GM12878 (cell line): Measurements from ENCODE around the gene FAM24B. TPM values are rescaled to one million over a fixed set of nuclear protein-coding genes. Genes with fewer than 3 reads are reported as not detected.

Experiments used
- ATAC-seq: fragments of 200-7000 bp; cut with Tn5 transposase; 3 replicates; pipeline ENCODE4 v1.9.1; 2020; ENCODE audit warnings: mild to moderate bottlenecking, moderate library complexity
- BruUV-seq: library from RNA; stranded (reverse); fragments of 400-500 nt; replicated peaks from 2 replicates; lab custom pipeline; 2021; lab: Mats Ljungman, UMichigan
- CTCF ChIA-PET: fragments of 300-600 bp; sonication (Branson Sonifier 250); formaldehyde crosslinking; extraction: SDS; loops from one replicate; lab custom pipeline; 2021; ENCODE audit warnings: inconsistent platforms; lab: Yijun Ruan, JAX
- POLR2A ChIA-PET: fragments of 350-600 bp; formaldehyde crosslinking; extraction: SDS; loops from one replicate; lab custom pipeline; 2021; ENCODE audit warnings: inconsistent platforms; lab: Charles Lee
- RAD21 ChIA-PET: fragments of 300-600 bp; sonication (Branson Sonifier 250); formaldehyde crosslinking; loops from one replicate; lab custom pipeline; 2023; ENCODE audit warnings: antibody characterized with exemption; ENCODE audit not compliant: unreplicated experiment; lab: Charles Lee
- SMC1A ChIA-PET: fragments of 300-600 bp; sonication (Branson Sonifier 250); formaldehyde crosslinking; loops from one replicate; lab custom pipeline; 2023; ENCODE audit not compliant: unreplicated experiment, uncharacterized antibody; lab: Charles Lee
- DNase-seq: peaks from one replicate; pipeline ENCODE4 v3.0.0-alpha.2; 2011; ENCODE audit warnings: low read depth, low spot score
- FAIRE-seq: peaks from 3 replicates; lab custom pipeline; 2011; peaks lifted over from hg19 to GRCh38; lab: Jason Lieb, UNC
- H2AFZ ChIP-seq: 2 replicates; pipeline ENCODE4 v1.6.0; 2011; ENCODE audit warnings: low read depth, low read length, control low read depth; ENCODE audit not compliant: control insufficient read depth
- H3K27ac ChIP-seq: 2 replicates; pipeline ENCODE4 v1.5.1; 2011; ENCODE audit warnings: control low read depth; ENCODE audit not compliant: control insufficient read depth, insufficient read depth
- H3K27me3 ChIP-seq, 2 experiments: replicated peaks in 1 of 2; 2 replicates each; pipeline versions ENCODE4 v1.6.0 to v1.6.1; 2011; ENCODE audit warnings: low read length in 1 of 2; ENCODE audit not compliant: control insufficient read depth in 2 of 2, insufficient read depth in 2 of 2
- H3K36me3 ChIP-seq, 2 experiments: 2 replicates each; pipeline ENCODE4 v1.5.1; 2011; ENCODE audit warnings: low read length in 1 of 2; ENCODE audit not compliant: control insufficient read depth in 2 of 2, insufficient read depth in 2 of 2
- H3K4me1 ChIP-seq: 2 replicates; pipeline ENCODE4 v1.6.1; 2011; ENCODE audit warnings: mild to moderate bottlenecking, low read length, moderate library complexity, mixed read lengths; ENCODE audit not compliant: control insufficient read depth, insufficient read depth
- H3K4me2 ChIP-seq: 2 replicates; pipeline ENCODE4 v1.6.0; 2011; ENCODE audit warnings: control low read depth; ENCODE audit not compliant: control insufficient read depth, insufficient read depth
- H3K4me3 ChIP-seq: fragments of 200-600 bp; sonication (generic); 2 replicates; pipeline ENCODE4 v1.5.1; 2016
- H3K79me2 ChIP-seq: 2 replicates; pipeline ENCODE4 v1.6.0; 2011; ENCODE audit warnings: low read length; ENCODE audit not compliant: control insufficient read depth, insufficient read depth
- H3K9ac ChIP-seq: 2 replicates; pipeline ENCODE4 v1.8.0; 2011; ENCODE audit warnings: low read length, control low read depth, mixed read lengths; ENCODE audit not compliant: control insufficient read depth, insufficient read depth
- H3K9me3 ChIP-seq: replicated peaks from 3 replicates; pipeline ENCODE4 v1.5.1; 2011; ENCODE audit warnings: mild to moderate bottlenecking, low read length; ENCODE audit not compliant: control insufficient read depth, insufficient read depth
- H4K20me1 ChIP-seq: 2 replicates; pipeline ENCODE4 v1.6.0; 2011; ENCODE audit not compliant: control insufficient read depth, insufficient read depth
- BCL11A ChIP-seq: IDR thresholded peaks from 2 replicates; pipeline ENCODE4 v1.6.1; 2011; ENCODE audit warnings: low read depth, low read length
- BMI1 ChIP-seq: fragments of 450-650 bp; IDR thresholded peaks from 2 replicates; pipeline ENCODE4 v1.6.1; 2016; ENCODE audit warnings: mild to moderate bottlenecking, moderate library complexity, borderline replicate concordance
- CBX5 ChIP-seq: sonication (generic); IDR thresholded peaks from 2 replicates; pipeline ENCODE4 v1.6.1; 2016; ENCODE audit warnings: low read depth, moderate library complexity, mild to moderate bottlenecking, inconsistent platforms
- E2F4 ChIP-seq: IDR thresholded peaks from 2 replicates; pipeline ENCODE4 v1.6.1; 2012; ENCODE audit warnings: low read depth, low read length, improper control_type of control experiment
- FOXK2 ChIP-seq: fragments of 450-650 bp; IDR thresholded peaks from 2 replicates; pipeline ENCODE4 v1.6.1; 2017; ENCODE audit warnings: mild to moderate bottlenecking, moderate library complexity
- IRF3 ChIP-seq: fragments of 450-650 bp; IDR thresholded peaks from 2 replicates; pipeline ENCODE4 v1.6.1; 2014; ENCODE audit warnings: mild to moderate bottlenecking
- KDM1A ChIP-seq: fragments of 200-600 bp; sonication (generic); IDR thresholded peaks from 2 replicates; pipeline ENCODE4 v1.6.1; 2016; ENCODE audit warnings: borderline replicate concordance
- MEF2B ChIP-seq: fragments of 450-650 bp; IDR thresholded peaks from 2 replicates; pipeline ENCODE4 v1.6.1; 2018; ENCODE audit warnings: mild to moderate bottlenecking, moderate library complexity; ENCODE audit not compliant: partially characterized antibody, poor library complexity, severe bottlenecking
- MYC ChIP-seq: IDR thresholded peaks from 2 replicates; pipeline ENCODE4 v1.6.1; 2011; ENCODE audit warnings: mild to moderate bottlenecking, low read length, moderate library complexity, inconsistent platforms; ENCODE audit not compliant: insufficient read depth, insufficient replicate concordance, insufficient read length, severe bottlenecking
- NBN ChIP-seq: fragments of 450-650 bp; IDR thresholded peaks from 2 replicates; pipeline ENCODE4 v1.6.1; 2016
- NFYA ChIP-seq: IDR thresholded peaks from 2 replicates; pipeline ENCODE4 v1.6.1; 2011; ENCODE audit warnings: low read depth, mild to moderate bottlenecking, low read length, improper control_type of control experiment, borderline replicate concordance
- NFYB ChIP-seq: IDR thresholded peaks from 2 replicates; pipeline ENCODE4 v1.6.1; 2011; ENCODE audit warnings: low read depth, mild to moderate bottlenecking, low read length, improper control_type of control experiment, moderate library complexity; ENCODE audit not compliant: insufficient read depth
- SIN3A ChIP-seq: IDR thresholded peaks from 2 replicates; pipeline ENCODE4 v1.6.1; 2012; ENCODE audit warnings: low read depth, low read length, improper control_type of control experiment
- TCF7 ChIP-seq: IDR thresholded peaks from 2 replicates; pipeline ENCODE4 v1.6.1; 2014; ENCODE audit warnings: antibody characterized with exemption, borderline replicate concordance
- ZNF274 ChIP-seq: IDR thresholded peaks from one replicate; pipeline ENCODE4 v1.8.0; 2011; ENCODE audit not compliant: insufficient read length, insufficient read depth
- ZNF622 ChIP-seq: fragments of 450-650 bp; IDR thresholded peaks from 2 replicates; pipeline ENCODE4 v1.6.1; 2017; ENCODE audit warnings: mild to moderate bottlenecking, inconsistent platforms
- WGBS: methylation state at CpG from one replicate; pipeline ENCODE4 v1.1.6; 2016; ENCODE audit warnings: low lambda C conversion rate; ENCODE audit not compliant: insufficient replicate concordance, insufficient coverage; ENCODE audit errors: missing lambda C conversion rate; 5-methylcytosine and 5-hydroxymethylcytosine counted together
- in situ Hi-C: fragments of 300-500 bp; cut with MboI; formaldehyde crosslinking; loops from 9 replicates; pipeline ENCODE4 v1.14.3; 2018; ENCODE audit warnings: mixed read lengths
- intact Hi-C: fragments of 100-400 bp; cut with micrococcal nuclease; formaldehyde crosslinking; loops from one replicate; pipeline ENCODE4 v1.14.2; 2022; ENCODE audit not compliant: unreplicated experiment
- polyA plus RNA-seq, 11 experiments: library from polyadenylated mRNA; depleted of rRNA in 4 of 11; unstranded in 6 of 11; stranded (reverse) in 5 of 11; fragments of >200 nt; fragmentation: Nextera tagmentation in 4 of 11; fragmentation: Illumina TruSeq in 1 of 11; extraction: Ambion mirVana in 4 of 11; extraction: Trizol in 1 of 11; gene quantifications; 1 replicate in 1 of 11; 2 replicates in 10 of 11; pipeline versions ENCODE4 v1.2.1 to v1.2.3, GENCODE V29; 2011 to 2016; ENCODE audit warnings: inconsistent platforms in 2 of 11, missing spikeins in 2 of 11, low read depth in 1 of 11
- total RNA-seq, 4 experiments: library from RNA; depleted of rRNA in 3 of 4; stranded (reverse); fragments of >200 nt in 3 of 4; fragmentation: Illumina TruSeq in 1 of 4; extraction: Trizol in 1 of 4; gene quantifications; 2 replicates each; pipeline versions ENCODE4 v1.2.1 to v1.2.3, GENCODE V29; 2013 to 2021
- TF ChIP-seq, protein P1 (sequence below): IDR thresholded peaks from 2 replicates; pipeline ENCODE4 v1.6.1; 2012; ENCODE audit warnings: improper control_type of control experiment, low read depth, low read length; ENCODE audit not compliant: insufficient replicate concordance

FAM24B gene
- total and polyA plus RNA-seq, 10 of the 15 experiments (the other 5 are each of a cell fraction or from before 2014, with no cell fraction given): 4.8 to 15.3 (median 7.2) TPM

DNA sequence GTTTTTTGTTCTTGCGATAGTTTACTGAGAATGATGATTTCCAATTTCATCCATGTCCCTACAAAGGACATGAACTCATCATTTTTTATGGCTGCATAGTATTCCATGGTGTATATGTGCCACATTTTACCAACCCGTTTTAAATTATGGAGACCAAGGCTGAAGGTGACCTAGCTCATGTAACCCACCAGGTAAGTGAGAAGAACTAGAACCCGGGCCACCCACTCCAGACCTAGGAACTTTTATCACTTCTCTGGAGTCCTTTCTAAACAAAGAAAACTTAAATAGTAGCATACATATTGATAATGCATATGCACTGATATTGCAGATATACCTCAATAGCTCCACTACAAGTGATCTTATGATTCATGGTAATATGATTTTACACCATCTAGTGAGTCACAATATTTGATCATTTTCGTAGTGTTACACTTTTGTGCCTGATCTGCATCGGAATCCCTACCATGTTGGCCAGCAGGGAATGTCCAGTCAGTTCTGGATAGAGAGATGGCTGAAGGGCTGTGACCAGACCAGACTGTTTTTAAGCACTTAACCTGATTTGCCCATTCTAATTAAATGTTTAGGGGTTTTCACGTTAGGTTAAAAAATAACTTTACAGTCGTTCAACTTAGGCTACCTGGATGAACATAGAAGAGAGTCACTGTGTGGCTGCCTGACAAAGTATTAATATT is 49.0 kb downstream of the FAM24B start (continued):
- TF ChIP-seq, protein P1, sequence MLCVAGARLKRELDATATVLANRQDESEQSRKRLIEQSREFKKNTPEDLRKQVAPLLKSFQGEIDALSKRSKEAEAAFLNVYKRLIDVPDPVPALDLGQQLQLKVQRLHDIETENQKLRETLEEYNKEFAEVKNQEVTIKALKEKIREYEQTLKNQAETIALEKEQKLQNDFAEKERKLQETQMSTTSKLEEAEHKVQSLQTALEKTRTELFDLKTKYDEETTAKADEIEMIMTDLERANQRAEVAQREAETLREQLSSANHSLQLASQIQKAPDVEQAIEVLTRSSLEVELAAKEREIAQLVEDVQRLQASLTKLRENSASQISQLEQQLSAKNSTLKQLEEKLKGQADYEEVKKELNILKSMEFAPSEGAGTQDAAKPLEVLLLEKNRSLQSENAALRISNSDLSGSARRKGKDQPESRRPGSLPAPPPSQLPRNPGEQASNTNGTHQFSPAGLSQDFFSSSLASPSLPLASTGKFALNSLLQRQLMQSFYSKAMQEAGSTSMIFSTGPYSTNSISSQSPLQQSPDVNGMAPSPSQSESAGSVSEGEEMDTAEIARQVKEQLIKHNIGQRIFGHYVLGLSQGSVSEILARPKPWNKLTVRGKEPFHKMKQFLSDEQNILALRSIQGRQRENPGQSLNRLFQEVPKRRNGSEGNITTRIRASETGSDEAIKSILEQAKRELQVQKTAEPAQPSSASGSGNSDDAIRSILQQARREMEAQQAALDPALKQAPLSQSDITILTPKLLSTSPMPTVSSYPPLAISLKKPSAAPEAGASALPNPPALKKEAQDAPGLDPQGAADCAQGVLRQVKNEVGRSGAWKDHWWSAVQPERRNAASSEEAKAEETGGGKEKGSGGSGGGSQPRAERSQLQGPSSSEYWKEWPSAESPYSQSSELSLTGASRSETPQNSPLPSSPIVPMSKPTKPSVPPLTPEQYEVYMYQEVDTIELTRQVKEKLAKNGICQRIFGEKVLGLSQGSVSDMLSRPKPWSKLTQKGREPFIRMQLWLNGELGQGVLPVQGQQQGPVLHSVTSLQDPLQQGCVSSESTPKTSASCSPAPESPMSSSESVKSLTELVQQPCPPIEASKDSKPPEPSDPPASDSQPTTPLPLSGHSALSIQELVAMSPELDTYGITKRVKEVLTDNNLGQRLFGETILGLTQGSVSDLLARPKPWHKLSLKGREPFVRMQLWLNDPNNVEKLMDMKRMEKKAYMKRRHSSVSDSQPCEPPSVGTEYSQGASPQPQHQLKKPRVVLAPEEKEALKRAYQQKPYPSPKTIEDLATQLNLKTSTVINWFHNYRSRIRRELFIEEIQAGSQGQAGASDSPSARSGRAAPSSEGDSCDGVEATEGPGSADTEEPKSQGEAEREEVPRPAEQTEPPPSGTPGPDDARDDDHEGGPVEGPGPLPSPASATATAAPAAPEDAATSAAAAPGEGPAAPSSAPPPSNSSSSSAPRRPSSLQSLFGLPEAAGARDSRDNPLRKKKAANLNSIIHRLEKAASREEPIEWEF: no peak
- no peak for TF ChIP-seq MEF2B
- no peak for TF ChIP-seq BMI1
- no peak for TF ChIP-seq NFYA
- no peak for TF ChIP-seq CBX5
- TF ChIP-seq NBN: no peak
- no peak for TF ChIP-seq SIN3A

- FAIRE-seq (no peak), DNase-seq (no peak), ATAC-seq (no peak)
- ChIA-PET CTCF (no interaction called here), POLR2A (no interaction called here), RAD21 (no interaction called here), SMC1A (no interaction called here)
- Histone ChIP-seq H3K4me3 (no peak overlapping the region), H3K9me3 (no peaks in the 10 kb centered on the region), H3K9ac (no peak overlapping the region), H3K27ac (no peak overlapping the region), H3K79me2 (no peaks in the 10 kb centered on the region), H3K36me3 (no peaks in the 10 kb centered on the region), H2AFZ (no peak overlapping the region), H3K27me3 (no peaks in the 10 kb centered on the region; a peak in 1 of 4 replicates), H3K4me2 (no peak overlapping the region), H4K20me1 (no peaks in the 10 kb centered on the region), H3K4me1 (no peaks in the 10 kb centered on the region)
- 93% methylated on average over 8 of the region's 8 CpGs for WGBS
- no TSS peak for BruUV-seq
- intact Hi-C loops: no loop called here
- in situ Hi-C loops: no loop called here
- TF ChIP-seq CBX5 (no peak), BCL11A (no peak), NFYB (no peak), IRF3 (no peak), E2F4 (no peak), ZNF274 (no peak), ZNF622 (no peak), FOXK2 (no peak), TCF7 (no peak), MYC (no peak), KDM1A (no peak)
These were observed 49.9 kb downstream of the FAM24B start for GRCh38 chr10:122829454-122829853.
